CD14-positive monocyte (primary cell): Measurements from ENCODE around the gene SHLD1. TPM values are rescaled to one million over a fixed set of nuclear protein-coding genes. Genes with fewer than 3 reads are reported as not detected.

ENCODE experiments used
- DNase-seq, 3 donors: peaks; one replicate each; pipeline ENCODE4 v3.0.0-alpha.2; 2011 to 2022
- H2AFZ ChIP-seq: 2 replicates; pipeline ENCODE4 v1.6.0; 2012; ENCODE audit warnings: mild to moderate bottlenecking, low read depth, low read length, inconsistent platforms; ENCODE audit not compliant: insufficient read depth, poor library complexity, severe bottlenecking
- H3K27ac ChIP-seq, 2 donors: 1 replicate in 1 of 2; 2 replicates in 1 of 2; pipeline ENCODE4 v1.5.1; 2012 to 2013; ENCODE audit warnings: low read length in 2 of 2, control low read depth in 1 of 2, inconsistent platforms in 1 of 2, low read depth in 1 of 2, mild to moderate bottlenecking in 1 of 2
- H3K27me3 ChIP-seq, 2 donors: one replicate each; pipeline versions ENCODE4 v1.6.0 to v1.6.1; 2011 to 2013; ENCODE audit warnings: low read length in 2 of 2; ENCODE audit not compliant: control insufficient read depth in 2 of 2, insufficient read depth in 2 of 2
- H3K36me3 ChIP-seq, 2 donors: replicated peaks in 1 of 2; 1 replicate in 1 of 2; 2 replicates in 1 of 2; pipeline versions ENCODE4 v1.5.1 to v1.6.1; 2012 to 2013; ENCODE audit warnings: low read length in 2 of 2, control low read depth in 1 of 2, inconsistent platforms in 1 of 2, mild to moderate bottlenecking in 1 of 2; ENCODE audit not compliant: insufficient read depth in 2 of 2, control insufficient read depth in 1 of 2
- H3K4me1 ChIP-seq, 2 donors: 1 replicate in 1 of 2; 2 replicates in 1 of 2; pipeline versions ENCODE4 v1.5.1 to v1.6.1; 2012 to 2013; ENCODE audit warnings: low read length in 2 of 2, control low read depth in 1 of 2, inconsistent platforms in 1 of 2, mild to moderate bottlenecking in 1 of 2, moderate library complexity in 1 of 2; ENCODE audit not compliant: insufficient read depth in 2 of 2, control insufficient read depth in 1 of 2
- H3K4me2 ChIP-seq: replicated peaks from 2 replicates; pipeline ENCODE3; 2012; ENCODE audit warnings: low read length, moderate library complexity, mild to moderate bottlenecking; ENCODE audit not compliant: poor library complexity, severe bottlenecking; ENCODE audit errors: extremely low read depth
- H3K4me3 ChIP-seq, 3 experiments: fragments of 200-600 bp in 1 of 3; sonication (generic) in 1 of 3; replicated peaks in 1 of 3; 1 replicate in 2 of 3; 2 replicates in 1 of 3; pipeline ENCODE4 v1.5.1; 2011 to 2013; ENCODE audit warnings: low read length in 3 of 3, mild to moderate bottlenecking in 3 of 3, control low read depth in 2 of 3, low read depth in 2 of 3, inconsistent platforms in 1 of 3, moderate library complexity in 1 of 3
- H3K79me2 ChIP-seq: 2 replicates; pipeline ENCODE4 v1.6.0; 2012; ENCODE audit warnings: mild to moderate bottlenecking, control low read depth, inconsistent platforms, low read length, moderate library complexity; ENCODE audit not compliant: insufficient read depth
- H3K9ac ChIP-seq: 2 replicates; pipeline ENCODE4 v1.6.0; 2017; ENCODE audit warnings: low read length, mild to moderate bottlenecking; ENCODE audit not compliant: insufficient read depth, poor library complexity, severe bottlenecking
- H3K9me3 ChIP-seq, 2 donors: replicated peaks in 1 of 2; 1 replicate in 1 of 2; 2 replicates in 1 of 2; pipeline versions ENCODE4 v1.5.1 to v1.6.1; 2012 to 2013; ENCODE audit warnings: low read length in 2 of 2, control low read depth in 1 of 2; ENCODE audit not compliant: control insufficient read depth in 1 of 2, insufficient read depth in 1 of 2
- H4K20me1 ChIP-seq: 2 replicates; pipeline ENCODE4 v1.6.0; 2012; ENCODE audit warnings: mild to moderate bottlenecking, low read length, control low read depth, moderate library complexity; ENCODE audit not compliant: insufficient read depth
- H3K27ac Mint-ChIP-seq, 7 donors: one replicate each; pipeline ENCODE4 v1.8.0; 2020; ENCODE audit warnings: mild to moderate bottlenecking in 7 of 7, mixed read lengths in 7 of 7, moderate library complexity in 6 of 7, inconsistent platforms in 2 of 7
- H3K27me3 Mint-ChIP-seq, 3 donors: one replicate each; pipeline ENCODE4 v1.8.0; 2021 to 2022; ENCODE audit warnings: low read depth in 3 of 3, mild to moderate bottlenecking in 3 of 3, mixed read lengths in 3 of 3, moderate library complexity in 3 of 3, inconsistent platforms in 1 of 3
- H3K36me3 Mint-ChIP-seq, 2 donors: one replicate each; pipeline ENCODE4 v1.8.0; 2020; ENCODE audit warnings: mixed read lengths in 2 of 2, inconsistent platforms in 1 of 2, mild to moderate bottlenecking in 1 of 2
- H3K4me1 Mint-ChIP-seq: one replicate; pipeline ENCODE4 v1.8.0; 2020; ENCODE audit warnings: mild to moderate bottlenecking, mixed read lengths
- H3K4me3 Mint-ChIP-seq, 2 donors: one replicate each; pipeline ENCODE4 v1.8.0; 2020; ENCODE audit warnings: mild to moderate bottlenecking in 2 of 2, mixed read lengths in 2 of 2, moderate library complexity in 1 of 2
- H3K9me3 Mint-ChIP-seq, 7 donors: one replicate each; pipeline ENCODE4 v1.8.0; 2020 to 2022; ENCODE audit warnings: mixed read lengths in 7 of 7, mild to moderate bottlenecking in 6 of 7, moderate library complexity in 6 of 7, inconsistent platforms in 2 of 7
- WGBS: methylation state at CpG from one replicate; pipeline ENCODE4 v1.1.5; 2013; ENCODE audit warnings: missing lambda C conversion rate; ENCODE audit not compliant: insufficient coverage; 5-methylcytosine and 5-hydroxymethylcytosine counted together
- intact Hi-C, 2 donors: fragments of 100-400 bp; cut with micrococcal nuclease; formaldehyde crosslinking; loops; one replicate each; pipeline versions ENCODE4 v1.15.0 to v1.15.1; 2023
- polyA plus RNA-seq, 3 donors: library from polyadenylated mRNA; depleted of rRNA in 1 of 3; unstranded in 2 of 3; stranded (reverse) in 1 of 3; fragments of 300-500 nt in 2 of 3; fragments of >200 nt in 1 of 3; fragmentation: Illumina TruSeq in 2 of 3; gene quantifications; 1 replicate in 2 of 3; 2 replicates in 1 of 3; pipeline ENCODE4 v1.2.3, GENCODE V29; 2012 to 2021
- TF ChIP-seq, protein P1 (sequence below): fragments of 200-600 bp; IDR thresholded peaks from one replicate; pipeline ENCODE4 v1.8.0; 2022; ENCODE audit warnings: antibody characterized with exemption, mild to moderate bottlenecking

SHLD1 gene
- polyA plus RNA-seq, 3 donors: 8.3 to 12.7 (median 11.5) TPM

DNA sequence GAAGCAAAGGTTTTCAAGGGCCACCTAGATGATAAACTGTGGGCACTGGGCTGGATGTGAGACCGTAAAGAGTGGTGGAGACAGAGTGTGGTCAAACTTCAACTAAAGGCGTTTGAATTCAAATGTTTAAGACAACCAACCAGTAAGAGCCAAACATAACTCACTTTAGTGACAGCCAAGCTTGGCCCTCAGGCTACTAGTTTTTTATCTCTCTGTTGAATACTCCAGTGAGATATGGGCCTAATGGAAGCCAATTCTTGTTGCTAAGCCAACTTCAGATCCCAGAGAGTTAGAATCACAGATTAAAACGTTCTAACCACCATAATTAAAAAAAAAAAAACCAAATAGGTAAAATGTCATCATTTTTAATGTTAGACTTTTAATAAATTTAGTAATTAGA, 142.9 kb downstream of the SHLD1 start:
- Mint-ChIP-seq H3K27me3 (peaks cover 0 to 17% (median 6%) of the 10 kb centered on the region in 3 donors), H3K9me3 (peaks cover 0 to 6% (median 2%) of the 10 kb centered on the region in 7 donors), H3K27ac (no peak overlapping the region), H3K4me1 (peaks cover 18% of the 10 kb centered on the region), H3K36me3 (no peaks in the 10 kb centered on the region), H3K4me3 (no peak overlapping the region)
- TF ChIP-seq, protein P1, sequence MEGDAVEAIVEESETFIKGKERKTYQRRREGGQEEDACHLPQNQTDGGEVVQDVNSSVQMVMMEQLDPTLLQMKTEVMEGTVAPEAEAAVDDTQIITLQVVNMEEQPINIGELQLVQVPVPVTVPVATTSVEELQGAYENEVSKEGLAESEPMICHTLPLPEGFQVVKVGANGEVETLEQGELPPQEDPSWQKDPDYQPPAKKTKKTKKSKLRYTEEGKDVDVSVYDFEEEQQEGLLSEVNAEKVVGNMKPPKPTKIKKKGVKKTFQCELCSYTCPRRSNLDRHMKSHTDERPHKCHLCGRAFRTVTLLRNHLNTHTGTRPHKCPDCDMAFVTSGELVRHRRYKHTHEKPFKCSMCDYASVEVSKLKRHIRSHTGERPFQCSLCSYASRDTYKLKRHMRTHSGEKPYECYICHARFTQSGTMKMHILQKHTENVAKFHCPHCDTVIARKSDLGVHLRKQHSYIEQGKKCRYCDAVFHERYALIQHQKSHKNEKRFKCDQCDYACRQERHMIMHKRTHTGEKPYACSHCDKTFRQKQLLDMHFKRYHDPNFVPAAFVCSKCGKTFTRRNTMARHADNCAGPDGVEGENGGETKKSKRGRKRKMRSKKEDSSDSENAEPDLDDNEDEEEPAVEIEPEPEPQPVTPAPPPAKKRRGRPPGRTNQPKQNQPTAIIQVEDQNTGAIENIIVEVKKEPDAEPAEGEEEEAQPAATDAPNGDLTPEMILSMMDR: no peak
- 100% methylated on average over 1 of the region's 3 CpGs for WGBS
- H3K4me1 ChIP-seq: peaks cover 8 to 15% of the 10 kb centered on the region in 2 donors
- H3K9ac ChIP-seq: no peak overlapping the region
- H3K27me3 ChIP-seq: peaks cover 0 to 3% of the 10 kb centered on the region in 2 donors
- H4K20me1 ChIP-seq: no peaks in the 10 kb centered on the region
- H3K27ac ChIP-seq: no peak overlapping the region
- intact Hi-C loops: no loop called here
- H3K9me3 ChIP-seq: no peaks in the 10 kb centered on the region
- H3K4me2 ChIP-seq: no peak overlapping the region
- no peak overlapping the region for H3K4me3 ChIP-seq
- DNase-seq: no peak
- H3K36me3 ChIP-seq: no peaks in the 10 kb centered on the region
- H3K79me2 ChIP-seq: no peaks in the 10 kb centered on the region
- no peak overlapping the region for H2AFZ ChIP-seq

DNA sequence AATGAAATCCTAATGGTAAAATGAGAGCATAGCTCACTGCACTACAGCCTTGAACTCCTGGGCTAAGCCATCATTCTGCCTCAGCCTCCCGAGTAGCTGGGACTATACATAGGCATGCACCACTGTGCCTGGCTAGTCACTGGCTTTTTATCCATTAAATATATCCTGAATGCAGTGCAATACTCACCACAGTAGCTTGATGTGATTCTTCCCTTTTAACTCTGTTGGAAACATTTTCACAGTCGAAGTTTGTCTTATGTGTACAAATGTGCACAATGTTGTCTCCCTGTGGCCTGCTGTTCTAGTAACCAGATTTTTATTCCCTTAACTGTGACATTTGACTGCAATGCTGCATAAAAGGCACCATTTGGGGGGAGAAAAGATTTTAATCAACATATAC, 143.4 kb downstream of the SHLD1 start:
- Mint-ChIP-seq H3K27me3 (peaks cover 0 to 18% (median 6%) of the 10 kb centered on the region in 3 donors), H3K4me3 (no peak overlapping the region), H3K9me3 (peaks cover 0 to 7% (median 2%) of the 10 kb centered on the region in 7 donors), H3K27ac (no peak overlapping the region), H3K36me3 (no peaks in the 10 kb centered on the region), H3K4me1 (peaks cover 15% of the 10 kb centered on the region)
- Histone ChIP-seq H4K20me1 (no peaks in the 10 kb centered on the region), H3K36me3 (no peaks in the 10 kb centered on the region), H3K4me3 (no peak overlapping the region), H3K9ac (no peak overlapping the region), H3K27me3 (peaks cover 0 to 3% of the 10 kb centered on the region in 2 donors), H2AFZ (no peak overlapping the region), H3K4me1 (peaks cover 8 to 13% of the 10 kb centered on the region in 2 donors), H3K27ac (no peak overlapping the region), H3K4me2 (no peak overlapping the region), H3K79me2 (no peaks in the 10 kb centered on the region), H3K9me3 (no peaks in the 10 kb centered on the region)
- intact Hi-C loops: no loop called here
- DNase-seq: no peak
- WGBS: 100% methylated on average over 2 of the region's 2 CpGs
- TF ChIP-seq, protein P1: no peak
